ENCODE data around the gene PRKN. TPM values are rescaled to one million over a fixed set of nuclear protein-coding genes. Genes with fewer than 3 reads are reported as not detected.

Gene PRKN
- total RNA-seq, 4 donors from 2014 or later, result 8.4 to 44.8 (median 12.6) TPM

DNA sequence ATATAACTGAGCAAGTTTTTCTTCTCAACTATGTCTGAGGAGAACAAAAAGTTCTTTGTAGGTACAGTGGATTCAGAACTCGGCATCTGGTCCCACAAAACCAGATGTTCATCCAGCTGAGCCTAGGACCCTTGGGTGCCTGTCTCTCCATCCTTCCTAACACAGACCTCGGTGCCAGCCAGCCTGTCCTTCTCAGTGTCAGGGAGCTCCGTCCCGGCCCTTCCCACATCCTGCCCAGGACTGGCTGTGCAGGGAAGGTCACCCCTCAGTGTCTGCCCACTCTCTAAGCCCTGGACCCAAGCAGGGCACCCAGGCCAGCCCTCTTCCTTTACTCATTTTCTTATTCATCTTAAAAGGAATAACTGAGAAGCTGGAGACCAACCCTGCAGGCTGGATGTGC lies 1421.7 kb downstream of the PRKN start:
- no peak for DNase-seq (ENCODE audit: low spot score)

DNA sequence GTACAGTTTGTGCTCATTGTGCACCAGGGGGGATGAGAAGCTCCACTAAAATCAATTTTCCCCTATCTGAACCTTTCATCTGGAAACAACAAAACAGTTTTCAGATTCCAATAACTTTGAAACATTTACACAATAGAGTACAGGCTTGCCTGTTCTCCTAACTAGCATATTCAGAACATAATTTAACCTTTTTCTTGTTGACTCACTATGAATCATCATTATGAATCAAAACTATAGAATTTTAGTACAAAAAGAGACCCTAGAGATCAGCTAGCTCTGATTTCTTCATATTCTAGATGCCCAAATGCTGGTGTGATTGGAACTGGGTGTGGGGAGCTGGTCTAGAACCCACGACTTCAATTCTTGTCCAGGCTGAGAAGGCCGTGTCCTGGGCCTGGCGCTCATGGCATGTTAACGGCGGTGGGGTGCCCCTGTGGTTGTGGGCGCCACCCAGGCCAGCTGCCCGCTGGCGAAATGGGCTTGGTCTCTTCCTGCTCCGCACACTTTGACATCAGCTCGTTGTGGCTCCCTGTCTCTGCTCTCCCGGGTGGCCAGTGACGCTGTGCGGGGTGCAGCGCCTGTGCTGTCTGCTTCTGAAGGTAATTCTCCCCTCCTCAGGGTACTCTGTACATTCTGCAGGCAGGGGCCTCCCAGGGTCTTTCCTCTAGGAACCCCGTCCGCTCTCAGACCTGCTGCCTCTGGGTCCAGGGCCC lies 1423.8 kb downstream of the PRKN start:
- TF ChIP-seq, protein P1, sequence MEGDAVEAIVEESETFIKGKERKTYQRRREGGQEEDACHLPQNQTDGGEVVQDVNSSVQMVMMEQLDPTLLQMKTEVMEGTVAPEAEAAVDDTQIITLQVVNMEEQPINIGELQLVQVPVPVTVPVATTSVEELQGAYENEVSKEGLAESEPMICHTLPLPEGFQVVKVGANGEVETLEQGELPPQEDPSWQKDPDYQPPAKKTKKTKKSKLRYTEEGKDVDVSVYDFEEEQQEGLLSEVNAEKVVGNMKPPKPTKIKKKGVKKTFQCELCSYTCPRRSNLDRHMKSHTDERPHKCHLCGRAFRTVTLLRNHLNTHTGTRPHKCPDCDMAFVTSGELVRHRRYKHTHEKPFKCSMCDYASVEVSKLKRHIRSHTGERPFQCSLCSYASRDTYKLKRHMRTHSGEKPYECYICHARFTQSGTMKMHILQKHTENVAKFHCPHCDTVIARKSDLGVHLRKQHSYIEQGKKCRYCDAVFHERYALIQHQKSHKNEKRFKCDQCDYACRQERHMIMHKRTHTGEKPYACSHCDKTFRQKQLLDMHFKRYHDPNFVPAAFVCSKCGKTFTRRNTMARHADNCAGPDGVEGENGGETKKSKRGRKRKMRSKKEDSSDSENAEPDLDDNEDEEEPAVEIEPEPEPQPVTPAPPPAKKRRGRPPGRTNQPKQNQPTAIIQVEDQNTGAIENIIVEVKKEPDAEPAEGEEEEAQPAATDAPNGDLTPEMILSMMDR (IDR thresholded peaks at IDR 0.05), result no peak
- peak; percentile 45 for ATAC-seq (ENCODE audit: low FRiP score)
- no peak for DNase-seq (ENCODE audit: low spot score)

More for the DNA sequence above, 1421.7 kb downstream of the PRKN start:
- TF ChIP-seq, protein P1 (IDR thresholded peaks at IDR 0.05), result no peak
- no peak for ATAC-seq (ENCODE audit: low FRiP score)

DNA sequence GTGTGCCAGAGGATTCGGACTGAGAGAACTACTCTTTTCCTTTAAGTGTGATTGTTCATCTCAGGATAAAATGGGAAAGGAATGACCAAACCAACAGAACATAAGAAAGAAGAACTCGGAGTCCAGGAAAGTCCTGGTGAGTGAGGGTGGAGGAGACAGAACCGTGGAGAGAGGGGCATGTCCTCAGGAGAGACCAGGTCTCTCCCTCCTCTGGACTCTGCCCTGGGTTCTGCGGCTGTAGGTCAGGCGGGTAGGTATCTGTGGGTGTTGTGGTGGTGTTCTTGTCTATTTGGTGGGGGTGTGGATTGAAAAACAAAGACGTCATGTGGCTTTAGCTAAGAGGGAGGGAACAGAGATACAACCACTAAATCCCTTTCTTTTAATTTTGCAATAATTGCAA lies 1424.6 kb downstream of the PRKN start:
- peak; percentile 31 for ATAC-seq (ENCODE audit: low FRiP score)
- TF ChIP-seq, protein P1 (IDR thresholded peaks at IDR 0.05), result no peak
- no peak for DNase-seq (ENCODE audit: low spot score)

DNA sequence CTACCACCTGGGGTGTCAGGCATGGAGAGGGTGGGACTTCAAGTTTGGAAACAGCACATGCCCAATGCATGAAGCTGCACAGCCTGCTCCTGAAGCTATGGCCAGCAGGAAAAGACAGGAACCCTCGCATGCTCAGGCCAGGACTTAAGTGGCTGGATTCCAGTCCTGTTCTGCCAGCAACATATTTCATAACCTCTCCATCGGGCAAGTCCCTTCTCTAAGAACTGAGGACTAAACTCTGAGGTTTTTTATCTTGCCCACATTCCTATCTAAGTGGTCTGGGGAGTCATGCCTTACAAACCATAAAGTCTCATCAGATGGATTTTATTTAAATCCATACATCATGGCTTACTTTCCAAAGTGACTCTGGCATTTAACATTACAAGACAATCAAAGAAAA lies 1426.2 kb downstream of the PRKN start:
- no peak for DNase-seq (ENCODE audit: low spot score)
- TF ChIP-seq, protein P1 (IDR thresholded peaks at IDR 0.05), result no peak
- ATAC-seq (ENCODE audit: low FRiP score), result peak; percentile 59

DNA sequence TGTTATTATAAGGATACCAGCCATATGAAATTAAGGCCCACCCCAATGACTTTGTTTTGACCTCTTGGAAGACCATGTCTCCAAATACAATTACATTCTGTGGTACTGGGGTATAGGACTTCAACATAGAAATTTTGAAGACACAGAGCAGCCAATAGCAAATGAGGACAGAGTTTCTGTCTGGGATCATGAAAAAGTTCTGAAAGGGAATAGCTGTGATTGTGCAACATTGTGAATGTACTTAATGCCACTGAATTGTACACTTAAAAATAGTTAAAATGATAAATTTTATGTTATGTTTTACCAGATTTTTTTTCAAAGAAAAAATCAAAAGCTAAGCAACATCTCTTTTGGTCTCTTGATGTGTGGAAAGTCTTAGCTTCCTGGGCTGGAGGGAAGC lies 1426.7 kb downstream of the PRKN start:
- ATAC-seq (ENCODE audit: low FRiP score) (no peak), DNase-seq (ENCODE audit: low spot score) (no peak)
- TF ChIP-seq, protein P1 (IDR thresholded peaks at IDR 0.05), result no peak

- no peak for ATAC-seq (ENCODE audit: low FRiP score)
- TF ChIP-seq, protein P1 (IDR thresholded peaks at IDR 0.05), result no peak
- DNase-seq (ENCODE audit: low spot score), result no peak
These were observed 1427.8 kb downstream of the PRKN start for GRCh38 chr6:161299726-161300125.

Other genes with a start within 250 kb of the PRKN start
- gene PACRG, start 208 bp upstream of the PRKN start, total RNA-seq, result 1 to 10 TPM in 2 of 4 donors, under 1 TPM in 1, not detected in 1; 0.48 to 2.5 (median 1.3) TPM

All from omental fat pad (tissue), 4 donors.